HG02870 (cell line): ENCODE measurements around the gene LTB.
"Not testable (repeated sequence)": the region's sequence is repeated elsewhere in the genome, so short reads cannot be mapped to it uniquely, and the experiment has no call there.

Experiments
- ATAC-seq: cut with Tn5 transposase; IDR thresholded peaks from one replicate; pipeline ENCODE4 v1.9.1; 2021; ENCODE audit warnings: mild to moderate bottlenecking, moderate library complexity; ENCODE audit not compliant: unreplicated experiment

LTB gene

DNA sequence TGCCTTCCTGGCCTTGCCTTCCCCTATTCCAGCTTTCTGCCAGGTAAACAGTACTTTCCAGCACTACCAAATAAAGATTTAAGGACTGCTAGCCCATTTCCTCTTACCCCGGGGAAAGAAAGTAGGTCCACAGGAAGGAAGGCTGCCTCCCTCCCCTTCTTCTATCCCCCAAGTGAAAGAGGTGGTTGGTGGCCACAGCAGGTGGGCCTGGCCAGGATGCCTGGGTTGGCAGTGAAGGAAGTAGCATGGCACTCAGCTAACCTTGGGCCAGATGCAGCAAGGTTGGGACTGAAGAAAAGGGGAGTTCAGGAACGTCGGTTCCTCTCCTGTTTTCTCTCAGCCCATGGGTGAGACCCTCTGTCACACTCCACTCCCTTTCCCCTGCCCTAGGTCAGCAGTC lies 25.9 kb downstream of the LTB start:
- ATAC-seq, result no peak

DNA sequence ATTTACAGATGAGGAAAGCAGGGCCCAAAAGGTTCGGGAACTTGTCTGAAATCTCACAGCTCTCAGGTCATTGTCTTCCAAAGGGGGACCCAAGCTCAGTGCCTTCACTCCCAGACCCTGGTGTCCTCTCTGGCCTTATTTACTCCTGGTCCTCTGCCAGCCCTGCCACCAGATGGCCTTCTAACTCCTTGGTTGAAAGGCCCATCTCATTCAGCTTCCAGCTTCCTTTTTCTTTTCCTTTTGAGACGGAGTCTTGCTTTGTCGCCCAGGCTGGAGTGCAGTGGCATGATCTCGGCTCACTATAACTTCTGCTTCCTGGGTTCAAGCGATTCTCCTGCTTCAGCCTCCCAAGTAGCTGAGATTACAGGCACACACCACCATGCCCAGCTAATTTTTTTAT lies 30.9 kb downstream of the LTB start:
- ATAC-seq, result not testable (repeated sequence)

DNA sequence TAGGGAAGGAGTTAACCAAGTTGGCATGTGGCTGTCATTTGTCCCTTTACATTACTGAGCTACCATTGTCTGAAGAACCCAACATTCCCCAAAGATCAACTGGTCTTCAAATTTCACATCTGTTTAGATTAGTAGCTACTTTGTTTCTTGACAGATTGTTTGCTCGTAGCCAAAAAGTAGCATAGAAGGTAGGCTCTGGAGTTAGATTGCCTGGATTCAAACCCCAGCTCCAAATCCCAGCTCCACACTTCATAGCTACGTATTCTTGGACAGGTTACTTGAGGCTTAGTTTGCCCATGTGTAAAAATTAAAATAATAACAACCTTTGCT lies 33.7 kb downstream of the LTB start:
- no peak for ATAC-seq

DNA sequence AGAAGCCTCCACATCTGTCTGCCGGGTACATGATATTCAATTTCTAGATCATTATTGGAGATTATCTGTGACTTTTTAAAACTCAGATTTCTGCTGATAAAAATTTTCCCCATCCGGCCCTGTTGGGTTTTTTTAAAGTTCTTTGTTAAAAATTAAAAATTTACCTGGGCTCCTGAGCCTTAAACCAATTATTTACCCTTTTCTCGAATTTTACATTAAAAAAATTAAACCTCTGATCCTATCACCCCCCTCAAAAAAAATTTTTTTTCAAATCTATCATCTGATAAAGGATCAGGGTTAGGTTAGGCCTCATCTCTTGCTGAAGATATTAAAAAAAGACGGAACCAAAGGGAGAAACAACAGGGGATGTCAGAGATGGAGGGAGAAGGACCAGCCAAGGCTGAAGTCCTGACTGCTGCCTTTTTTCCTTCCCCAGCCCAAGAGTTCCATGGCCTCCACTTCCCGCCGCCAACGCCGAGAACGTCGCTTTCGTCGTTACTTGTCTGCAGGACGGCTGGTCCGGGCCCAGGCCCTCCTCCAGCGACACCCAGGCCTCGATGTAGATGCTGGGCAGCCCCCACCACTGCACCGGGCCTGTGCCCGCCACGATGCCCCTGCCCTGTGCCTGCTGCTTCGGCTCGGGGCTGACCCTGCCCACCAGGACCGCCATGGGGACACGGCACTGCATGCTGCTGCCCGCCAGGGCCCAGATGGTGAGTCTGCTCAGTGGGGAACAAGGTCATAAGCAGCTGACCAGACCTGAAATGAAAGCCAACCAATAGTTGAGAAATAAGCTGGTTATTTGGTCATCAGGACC lies 34.3 kb downstream of the LTB start:
- ATAC-seq, result no peak

DNA sequence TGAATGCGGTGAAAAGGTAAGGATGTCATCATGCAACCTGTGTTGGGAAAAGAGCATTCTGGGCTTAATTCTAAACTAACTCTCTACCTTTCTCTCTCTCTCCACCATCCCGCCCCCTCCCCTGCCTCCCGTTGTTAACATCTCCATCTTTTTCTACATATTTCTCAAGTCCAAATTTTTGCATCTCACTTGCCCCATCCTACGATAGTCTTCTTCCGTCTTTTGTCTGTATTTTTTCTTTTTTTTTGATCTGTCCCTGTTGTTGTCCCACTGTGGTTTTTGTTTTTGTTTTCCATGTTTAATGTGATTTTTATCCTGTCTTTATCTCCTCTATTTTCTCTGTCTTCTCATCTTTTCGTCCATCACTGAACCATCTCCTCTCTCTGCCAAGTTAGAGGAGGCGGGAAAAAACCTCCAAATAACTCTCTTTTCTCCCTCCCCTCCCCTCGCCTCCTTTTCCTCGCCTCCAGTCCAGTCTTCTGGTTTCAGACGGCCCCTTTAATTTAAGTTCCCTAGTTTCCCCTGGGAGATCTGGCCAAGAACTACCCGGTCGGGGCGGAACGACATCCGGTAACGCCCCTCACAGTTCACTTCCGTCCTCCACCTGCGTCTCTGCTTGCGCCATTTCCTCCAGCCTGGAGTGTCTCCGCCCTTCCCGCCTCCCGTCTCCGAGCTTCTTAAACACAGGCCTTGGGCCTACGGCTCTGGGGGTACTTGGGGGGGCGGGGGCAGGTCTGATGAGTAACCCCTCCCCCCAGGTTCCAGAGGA lies 35.1 kb downstream of the LTB start, which contains the start of gene NFKBIL1:
Gene NFKBIL1 (plus strand): TSS at position 651 of the 769 bp plus-strand sequence. CDS start 87 bp downstream, at position 738.
- ATAC-seq, result peak; percentile 66

DNA sequence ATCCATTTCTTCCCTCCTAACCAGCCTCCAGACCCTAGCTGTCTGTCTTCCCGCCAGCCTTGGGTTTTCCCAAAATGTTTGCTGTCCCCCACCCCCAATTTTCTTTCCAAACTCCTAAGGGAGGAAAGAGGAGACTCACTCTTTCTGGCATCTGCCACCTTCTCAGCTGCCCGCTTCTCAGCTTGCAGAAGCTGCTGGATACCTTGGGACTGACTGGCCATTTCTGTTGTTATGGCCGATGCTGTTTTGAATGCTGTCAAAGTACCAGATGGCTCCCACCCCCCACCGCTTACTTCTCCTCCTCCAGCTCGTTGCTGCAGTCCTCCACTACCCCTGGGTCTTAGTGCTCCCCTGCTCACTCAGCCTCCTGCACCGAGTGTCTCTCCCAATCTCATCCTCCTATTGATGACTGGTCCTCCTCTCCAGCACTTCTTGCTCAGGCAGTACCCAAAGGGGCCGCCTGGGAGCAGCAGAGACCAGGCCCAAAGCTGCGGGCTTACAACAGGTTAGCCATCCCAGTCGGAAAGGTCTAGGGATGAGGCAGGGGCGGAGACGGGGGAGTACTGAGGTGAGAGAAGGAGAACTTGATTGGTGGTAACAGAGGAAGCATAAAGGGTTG lies 35.8 kb downstream of the LTB start, which contains the start of gene ATP6V1G2:
Gene ATP6V1G2 (minus strand): TSS at position 270 of the 619 bp plus-strand sequence. CDS start 49 bp downstream, at position 221.
- ATAC-seq, result no peak

DNA sequence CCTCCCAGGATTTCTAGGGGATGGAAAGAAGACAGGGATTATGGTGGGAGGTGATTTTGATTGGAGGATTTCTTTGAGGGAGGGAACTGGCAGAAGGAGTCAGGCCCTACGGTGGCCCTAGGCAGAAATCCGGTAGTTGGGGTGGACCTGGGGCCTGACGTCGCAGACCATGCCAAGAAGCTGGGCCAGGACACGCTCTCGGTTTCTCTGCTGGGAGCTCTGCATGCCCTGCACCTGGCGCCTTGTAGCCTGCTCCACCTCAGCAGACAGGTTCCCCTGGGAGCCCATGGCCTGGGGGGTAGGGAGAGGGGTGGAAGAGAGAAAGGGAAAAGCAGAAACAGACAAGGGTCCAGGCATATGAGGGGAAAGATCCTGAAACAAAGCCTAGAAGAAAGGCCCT lies 36.9 kb downstream of the LTB start:
- ATAC-seq, result no peak

DNA sequence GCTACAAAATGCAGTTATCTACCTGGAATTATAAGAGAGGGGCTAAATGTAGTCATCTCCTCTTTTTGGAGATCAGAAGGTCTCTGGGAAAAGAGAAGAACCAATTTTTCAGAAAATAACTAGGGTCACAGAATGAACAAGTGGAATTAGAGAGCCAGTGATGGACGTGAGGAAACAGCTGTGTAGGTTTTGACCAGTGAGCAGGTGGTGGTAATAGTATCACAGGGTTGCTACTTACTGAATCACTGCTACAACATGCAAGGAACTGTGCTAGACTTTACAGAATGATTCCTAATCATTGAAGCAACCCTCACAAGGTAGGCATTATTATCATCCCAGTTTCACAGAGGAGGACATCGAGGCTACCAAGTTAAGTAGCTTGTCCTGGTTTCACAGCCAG lies 37.5 kb downstream of the LTB start:
- ATAC-seq, result no peak

DNA sequence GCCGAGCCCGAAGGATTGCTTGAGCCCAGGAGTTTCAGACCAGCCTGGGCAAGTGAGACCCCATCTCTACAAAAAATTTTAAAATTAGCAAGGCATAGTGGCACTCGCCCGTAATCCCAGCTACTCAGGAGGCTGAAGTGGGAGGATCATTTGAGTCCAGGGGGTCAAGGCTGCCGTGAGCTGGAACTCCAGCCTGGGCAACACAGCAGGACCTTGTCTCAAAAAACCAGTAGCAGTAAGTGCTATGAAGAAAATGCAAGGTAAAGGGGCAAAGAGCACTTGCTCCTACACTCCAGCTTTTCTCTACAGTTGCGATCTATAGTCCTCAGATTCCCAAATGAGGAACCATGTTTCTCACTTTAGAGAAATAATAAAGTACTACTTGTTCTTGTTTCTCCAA lies 38.6 kb downstream of the LTB start:
- no peak for ATAC-seq

DNA sequence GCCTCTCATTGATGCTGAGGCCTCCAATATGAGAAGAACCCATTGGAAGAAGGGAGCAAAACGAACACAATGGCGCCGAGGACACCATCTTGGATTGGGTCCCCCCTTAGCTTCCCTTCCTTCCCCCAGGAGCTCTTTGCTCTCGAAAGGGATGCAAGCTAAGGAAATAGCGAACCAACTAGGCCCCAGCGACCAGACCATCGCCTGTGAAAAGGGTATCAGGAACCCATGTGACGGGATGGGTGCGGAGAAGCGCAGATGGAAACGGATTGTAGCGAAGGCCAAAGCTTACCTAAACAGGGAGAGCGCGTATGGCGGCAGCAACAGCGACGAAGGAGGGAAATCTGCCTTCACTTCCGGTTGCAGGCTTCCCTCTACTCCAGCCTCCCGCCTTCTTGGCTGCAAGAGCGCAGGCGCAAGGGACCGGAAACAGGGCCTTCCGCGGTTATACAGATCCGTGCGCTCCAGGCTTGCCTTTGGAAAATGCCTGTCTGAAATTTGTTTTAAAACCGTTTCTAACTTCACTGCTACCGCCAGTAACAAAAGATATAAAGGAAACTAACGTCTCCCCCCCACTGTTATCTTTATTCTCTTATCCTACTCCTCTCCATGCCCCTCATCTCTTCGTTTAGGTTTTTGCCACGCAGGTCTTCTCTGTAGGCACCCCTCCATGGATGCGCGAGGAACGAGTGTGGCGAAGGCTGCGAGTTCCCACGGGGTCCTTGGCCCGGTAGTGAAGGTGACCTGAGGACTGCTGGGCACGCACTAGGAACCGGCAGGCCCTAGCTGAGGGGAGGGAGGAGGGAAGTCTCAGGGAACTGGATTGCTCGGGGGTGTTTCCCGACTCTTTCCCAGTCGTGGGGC lies 40.3 kb downstream of the LTB start, which contains the start of gene DDX39B:
Gene DDX39B (minus strand): TSS at position 346 of the 864 bp plus-strand sequence. CDS start 1,471 bp downstream, outside the sequence.
- peak; percentile 61 for ATAC-seq

DNA sequence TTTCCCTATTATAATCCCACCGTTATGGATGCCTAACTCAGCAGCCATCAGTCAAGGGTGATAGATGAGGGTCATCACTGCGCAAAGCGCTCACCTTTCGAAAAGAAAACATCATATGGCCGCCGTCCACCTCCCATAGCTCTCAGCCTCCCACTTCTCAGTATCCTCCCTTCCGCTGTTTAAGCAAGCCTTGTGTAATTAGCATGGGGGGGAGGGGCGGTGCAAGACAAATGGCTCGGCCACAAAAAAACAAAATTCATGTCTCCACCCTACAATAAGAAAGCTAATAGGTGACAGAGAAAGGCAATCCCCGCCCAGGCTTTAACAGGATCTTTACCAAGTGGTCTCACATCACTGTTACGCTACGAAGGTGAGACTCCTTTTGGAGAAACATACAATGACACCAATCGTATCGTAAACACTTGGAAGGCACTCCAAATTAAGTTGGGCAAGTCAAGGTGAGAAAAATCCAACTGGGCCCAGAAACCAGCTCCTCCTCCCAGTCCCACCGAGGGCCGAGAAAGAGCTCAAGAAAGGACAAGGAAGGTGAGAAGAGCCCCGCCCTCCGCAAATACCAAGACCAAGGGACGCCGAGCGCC lies 41.1 kb downstream of the LTB start:
- no peak for ATAC-seq

DNA sequence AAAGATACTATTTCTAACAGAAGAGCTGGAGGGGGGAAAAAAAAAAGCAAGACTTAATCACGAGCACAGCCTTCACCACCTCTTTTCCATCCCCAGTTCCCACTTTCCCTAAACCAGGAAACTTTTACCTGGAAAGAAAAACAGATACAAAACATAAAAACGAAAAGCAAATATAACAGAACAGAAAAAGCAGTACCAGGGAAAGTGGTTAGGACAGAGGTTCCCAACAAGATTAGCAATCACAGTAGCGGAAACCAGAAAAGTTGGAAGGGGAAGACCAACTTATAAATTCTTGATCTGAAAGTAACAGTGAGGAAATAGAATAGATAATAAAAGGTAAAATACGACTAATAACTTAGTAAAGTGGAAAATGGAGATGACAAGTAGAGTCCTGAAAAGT lies 41.6 kb downstream of the LTB start:
- no peak for ATAC-seq

DNA sequence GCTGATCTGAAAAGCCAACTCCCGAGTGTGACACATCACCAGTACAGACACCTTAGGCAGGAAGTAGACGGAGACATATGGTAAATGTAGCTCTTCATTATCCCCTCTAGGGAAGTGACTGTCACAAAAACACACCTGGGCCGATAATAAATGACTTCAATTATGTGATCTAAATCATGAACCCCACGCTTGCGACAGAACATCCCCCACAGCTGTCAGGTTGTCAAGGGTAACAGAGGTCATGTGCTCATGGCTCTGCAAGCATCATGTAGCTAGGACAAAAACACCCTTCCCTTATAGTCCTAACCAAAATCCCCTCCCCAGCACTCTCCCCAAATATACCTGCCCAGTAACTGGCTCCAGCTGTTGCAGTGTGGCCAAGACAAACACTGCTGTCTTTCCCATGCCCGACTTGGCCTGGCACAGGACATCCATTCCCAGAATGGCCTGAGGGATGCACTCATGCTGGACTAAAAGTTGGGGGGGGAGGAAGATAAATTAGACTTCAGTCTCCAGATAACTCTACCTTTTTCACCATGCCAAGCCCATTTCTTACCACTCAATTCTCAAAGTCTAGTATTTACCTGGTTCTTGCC lies 43.3 kb downstream of the LTB start:
- no peak for ATAC-seq

DNA sequence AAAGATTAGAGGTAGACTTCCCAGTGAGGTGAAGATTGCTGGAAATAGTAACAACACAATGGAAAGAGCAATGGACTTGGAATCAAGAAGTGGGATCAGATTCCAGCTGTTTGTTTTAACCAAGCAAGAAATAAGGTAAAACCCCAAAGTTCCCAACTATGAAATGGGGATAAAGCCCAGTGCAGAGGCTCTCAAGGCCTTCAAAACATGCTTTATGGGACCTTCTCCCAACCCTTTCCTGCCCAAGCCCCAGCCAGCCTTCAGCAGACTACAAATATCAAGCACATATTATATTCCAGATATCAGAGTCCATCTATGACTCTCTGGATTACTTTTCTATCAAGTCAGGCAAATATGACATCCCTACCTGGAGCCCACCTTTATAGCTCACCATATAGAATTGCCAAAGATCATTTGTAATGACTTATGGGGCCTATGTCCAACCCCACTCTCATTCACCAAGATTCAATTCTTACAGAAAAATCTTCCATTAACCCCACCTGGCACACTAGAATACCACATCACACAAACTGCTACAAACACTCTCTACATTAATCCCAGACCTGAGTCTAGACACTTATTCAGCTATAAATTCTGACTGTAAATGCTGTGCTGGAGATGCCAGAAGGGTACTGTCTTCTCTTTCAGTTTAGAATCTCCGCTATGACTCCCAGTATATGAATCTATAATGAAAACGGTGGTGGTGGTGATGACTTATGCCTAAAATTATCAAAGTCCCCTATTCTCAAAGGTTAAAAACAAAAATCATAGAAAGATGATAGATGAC lies 46.5 kb downstream of the LTB start:
- ATAC-seq, result no peak

DNA sequence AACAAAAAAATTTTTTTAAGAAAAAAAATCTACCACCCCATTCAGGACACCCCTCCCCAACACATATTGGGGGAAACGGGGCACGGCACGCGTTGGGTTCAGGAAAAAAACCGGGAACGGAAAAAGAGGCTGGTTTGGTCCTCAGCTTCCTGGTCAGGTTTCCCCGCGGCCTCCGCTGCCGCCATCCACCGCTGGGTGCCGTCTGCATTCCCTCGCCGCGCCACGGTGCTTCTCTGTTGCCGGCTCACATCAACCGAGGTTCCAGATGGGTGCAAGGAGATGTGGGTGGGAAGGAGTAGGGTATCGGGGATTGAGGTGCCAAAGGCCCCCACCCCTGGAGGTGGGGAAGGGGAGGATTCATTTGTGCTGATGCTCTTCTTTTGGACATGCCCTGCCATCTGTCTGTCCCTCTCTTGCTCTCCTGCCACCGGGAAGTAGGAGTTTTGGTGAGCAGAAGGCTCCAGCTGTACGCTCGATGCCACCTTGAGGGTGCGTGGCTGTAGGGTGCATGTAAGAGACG lies 47.6 kb downstream of the LTB start:
- no peak for ATAC-seq

DNA sequence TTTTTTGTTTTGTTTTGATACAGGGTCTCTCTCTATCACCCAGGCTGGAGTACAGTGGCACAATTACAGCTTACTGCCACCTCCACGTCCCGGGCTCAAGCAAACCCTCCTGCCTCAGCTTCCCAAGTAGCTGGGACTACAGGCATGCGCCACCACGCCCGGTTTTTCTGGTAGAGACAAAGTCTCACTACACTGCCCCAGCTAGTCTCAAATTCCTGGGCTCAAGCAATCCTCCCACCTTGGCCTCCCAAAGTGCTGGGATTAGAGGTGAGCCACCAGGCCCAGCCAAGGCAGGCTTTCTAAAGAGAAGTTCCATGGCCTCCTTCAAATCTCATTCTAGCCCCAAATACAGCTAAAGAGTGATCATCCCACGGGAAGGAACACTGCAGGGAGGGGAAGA lies 48.2 kb downstream of the LTB start:
- no peak for ATAC-seq

DNA sequence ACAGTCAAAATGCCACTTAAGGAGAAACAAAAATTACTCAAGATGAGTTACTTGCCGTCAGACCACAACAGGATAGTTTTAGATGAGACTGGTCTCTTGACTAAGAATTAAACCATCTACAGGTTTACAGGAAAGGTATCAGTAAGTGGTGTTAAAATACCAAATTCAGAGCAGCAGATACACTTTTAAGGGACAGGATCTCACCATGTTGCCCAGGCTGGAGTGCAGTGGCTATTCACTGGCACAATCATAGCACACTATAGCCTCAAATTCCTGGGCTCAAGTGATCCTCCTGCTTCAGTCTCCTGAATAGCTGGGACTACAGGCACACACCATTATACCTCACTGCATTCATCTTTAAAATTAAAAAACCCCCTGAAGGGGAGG lies 48.8 kb downstream of the LTB start:
- no peak for ATAC-seq

DNA sequence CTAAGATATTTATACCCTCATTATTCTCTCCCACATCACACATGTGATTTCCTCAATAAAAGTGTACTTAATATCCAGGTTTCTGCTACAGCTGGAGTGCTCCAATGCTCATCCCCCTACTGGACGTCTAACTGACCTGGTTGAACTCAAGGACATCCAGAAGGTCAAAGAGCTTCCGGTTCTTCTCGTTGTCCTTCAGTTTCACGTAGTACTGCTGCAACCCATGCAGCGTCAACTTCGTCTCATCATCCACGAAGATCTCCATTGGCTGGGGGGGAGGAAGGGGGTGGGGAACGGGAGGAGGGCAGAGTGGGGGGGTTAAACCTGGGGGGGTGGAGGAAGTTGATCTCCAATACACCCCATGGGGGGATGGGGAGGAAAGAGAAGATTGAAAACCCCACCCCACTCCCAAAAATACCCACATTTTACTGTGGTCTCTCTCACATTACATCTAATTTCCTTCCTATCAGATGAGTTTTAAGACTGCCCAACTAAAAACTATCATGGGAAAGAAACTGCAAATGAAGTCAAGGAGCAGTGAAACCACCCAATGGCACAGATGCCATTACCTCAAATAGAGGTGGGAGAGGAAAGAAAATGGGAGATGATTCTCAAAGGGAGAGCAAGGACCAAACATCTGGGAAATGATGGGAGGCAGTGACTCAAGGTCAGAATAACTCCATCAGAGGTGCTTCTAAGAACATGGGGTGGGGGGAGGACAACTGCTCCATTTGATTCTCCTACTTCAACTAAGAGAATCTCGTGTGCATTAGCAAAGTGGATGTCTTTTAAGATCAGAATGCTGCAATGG lies 49.4 kb downstream of the LTB start:
- ATAC-seq, result no peak
